SH-SY5Y (cell line): ENCODE data around the gene SLC25A21.

ENCODE experiments used
- GATA2 ChIP-seq: IDR thresholded peaks from 2 replicates; pipeline ENCODE4 v1.6.1; 2011; ENCODE audit warnings: mild to moderate bottlenecking, low read depth, low read length
- GATA3 ChIP-seq: IDR thresholded peaks from 2 replicates; pipeline ENCODE4 v1.6.1; 2011; ENCODE audit warnings: low read depth, mild to moderate bottlenecking, low read length, moderate library complexity

DNA sequence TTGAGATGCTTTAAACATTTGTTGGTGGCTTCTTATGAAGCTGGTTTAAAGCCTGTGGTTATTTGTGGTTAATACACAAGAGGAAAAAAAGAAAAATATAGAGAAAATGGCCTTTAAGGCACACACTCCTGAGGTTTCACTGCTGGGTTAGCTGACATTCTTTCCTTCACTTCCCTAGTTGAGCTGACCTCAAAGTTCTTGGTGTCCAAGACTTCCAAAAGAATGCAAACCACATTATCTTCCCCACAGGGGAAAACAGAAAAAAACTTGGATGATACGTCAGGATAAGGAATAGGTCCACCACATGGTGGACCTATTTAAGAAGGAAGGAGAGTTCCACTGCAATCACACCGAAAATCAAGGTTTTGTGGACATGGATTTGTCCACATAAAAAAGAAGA is 94.3 kb downstream of the SLC25A21 start:
- no peak for TF ChIP-seq GATA3
- TF ChIP-seq GATA2, result no peak
